ENCODE results near the gene DOHH. TPM values are rescaled to one million over a fixed set of nuclear protein-coding genes. Genes with fewer than 3 reads are reported as not detected.
"Not testable (repeated sequence)": the region's sequence is repeated elsewhere in the genome, so short reads cannot be mapped to it uniquely, and the experiment has no call there.

The DOHH gene
- polyA plus RNA-seq, 1 donor from 2014 or later: 16.3 TPM

DNA sequence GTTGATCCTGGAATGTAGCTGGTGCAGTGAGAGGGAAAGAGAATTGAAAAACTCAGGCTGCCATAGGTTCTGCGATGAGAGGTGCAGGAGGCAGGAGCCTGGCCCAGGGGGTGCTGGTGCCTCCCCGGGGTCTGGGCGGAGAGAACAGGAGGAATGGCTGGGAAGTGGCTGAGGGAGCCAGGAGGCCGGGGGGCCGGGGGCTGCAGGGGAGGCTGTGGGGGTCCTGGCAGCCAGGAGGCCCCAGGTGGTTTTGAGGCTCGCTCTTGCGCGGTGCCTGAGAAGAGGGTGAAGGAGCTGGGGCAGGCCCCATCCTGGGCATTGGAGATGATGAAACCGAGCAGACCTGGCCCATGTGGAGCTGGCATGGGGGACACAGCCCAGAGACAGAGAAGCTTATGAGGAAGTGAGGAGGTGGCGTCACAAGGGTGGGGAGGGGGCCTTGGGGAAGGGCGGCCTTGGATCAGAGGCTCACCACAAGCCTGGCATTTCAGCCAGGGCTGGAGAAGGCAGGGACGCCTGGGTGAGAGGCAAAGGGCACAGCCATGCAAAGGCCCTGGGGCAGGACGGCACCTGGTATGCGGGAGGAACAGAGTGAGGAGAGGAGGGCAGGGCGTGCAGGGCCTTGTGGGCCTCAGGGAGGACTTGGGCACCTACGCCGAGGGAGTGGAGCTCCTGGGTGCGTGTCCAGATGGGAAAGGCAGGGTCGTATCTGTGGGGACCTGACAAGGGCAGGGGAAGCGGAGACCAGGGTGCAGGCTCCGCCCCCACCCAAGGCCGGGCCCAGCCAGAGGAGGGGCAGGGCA, 37.2 kb upstream of the DOHH start:
- peak overlapping the region in 2 of 4 donors; percentile 35 to 65 for H3K4me3 Mint-ChIP-seq
- no peaks in the 10 kb centered on the region for H3K9me3 Mint-ChIP-seq
- peak overlapping the region in 1 of 3 donors; percentile 63 for H3K27ac Mint-ChIP-seq
- H3K36me3 Mint-ChIP-seq: peaks cover 2% of the 10 kb centered on the region
- H3K27me3 Mint-ChIP-seq: no peaks in the 10 kb centered on the region
- no peaks in the 10 kb centered on the region for H3K4me1 Mint-ChIP-seq

DNA sequence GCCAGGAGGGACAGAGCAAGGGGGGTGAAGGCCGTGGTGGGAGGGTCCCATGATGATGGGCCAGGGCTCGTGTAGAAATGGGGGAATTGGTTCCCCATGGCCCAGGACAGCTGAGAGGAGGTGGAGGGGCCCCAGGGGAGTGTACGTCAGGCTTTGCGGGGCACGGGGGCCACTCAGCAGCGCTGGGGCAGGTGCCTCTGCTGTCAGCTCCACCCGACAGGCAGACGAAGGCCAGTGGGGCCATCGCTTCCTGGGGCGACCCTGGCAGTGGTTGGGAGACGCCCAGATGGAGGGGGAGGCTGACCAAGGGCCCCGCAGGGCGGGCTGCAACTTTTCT, 36.6 kb upstream of the DOHH start:
- H3K27ac Mint-ChIP-seq: no peak overlapping the region
- peaks cover 2% of the 10 kb centered on the region for H3K36me3 Mint-ChIP-seq
- H3K27me3 Mint-ChIP-seq: no peaks in the 10 kb centered on the region
- no peaks in the 10 kb centered on the region for H3K9me3 Mint-ChIP-seq
- H3K4me1 Mint-ChIP-seq: no peaks in the 10 kb centered on the region
- H3K4me3 Mint-ChIP-seq: peak overlapping the region in 2 of 4 donors; percentile 35 to 65

- Mint-ChIP-seq H3K27me3 (no peaks in the 10 kb centered on the region), H3K27ac (peak overlapping the region in 1 of 3 donors; percentile 12)
Measured at GRCh38 chr19:3536429-3537100, 36.1 kb upstream of the DOHH start.

GRCh38 chr19:3535981-3536380, 35.5 kb upstream of the DOHH start:
- Mint-ChIP-seq H3K9me3 (no peaks in the 10 kb centered on the region), H3K36me3 (peaks cover 2% of the 10 kb centered on the region), H3K4me3 (no peak overlapping the region)

More at GRCh38 chr19:3536429-3537100, 36.1 kb upstream of the DOHH start:
- H3K36me3 Mint-ChIP-seq: peaks cover 2% of the 10 kb centered on the region
- H3K4me1 Mint-ChIP-seq: no peaks in the 10 kb centered on the region
- H3K9me3 Mint-ChIP-seq: no peaks in the 10 kb centered on the region
- no peak overlapping the region for H3K4me3 Mint-ChIP-seq

DNA sequence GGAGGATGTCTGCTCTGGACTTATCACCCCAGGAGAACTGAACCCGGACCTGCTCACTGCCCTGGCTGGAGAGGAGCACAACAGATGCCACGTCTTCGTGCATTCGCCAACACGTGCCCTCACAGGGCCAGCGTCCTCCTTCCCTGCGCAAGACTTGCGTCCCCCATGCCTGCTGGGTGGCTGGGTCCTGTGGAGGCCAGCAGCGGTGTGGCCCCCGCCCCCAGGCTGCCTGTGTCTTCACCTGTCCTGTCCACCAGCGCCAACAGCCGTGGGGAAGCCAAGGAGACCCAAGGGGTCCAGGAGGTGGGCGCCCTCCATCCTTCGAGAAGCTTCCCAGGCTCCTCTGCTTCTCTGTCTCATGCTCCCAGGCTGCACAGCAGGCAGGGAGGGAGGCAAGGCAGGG, 35.1 kb upstream of the DOHH start:
- H3K36me3 Mint-ChIP-seq: peaks cover 2% of the 10 kb centered on the region
- H3K9me3 Mint-ChIP-seq: no peaks in the 10 kb centered on the region
- H3K27ac Mint-ChIP-seq: no peak overlapping the region
- H3K4me3 Mint-ChIP-seq: no peak overlapping the region
- no peaks in the 10 kb centered on the region for H3K4me1 Mint-ChIP-seq
- no peaks in the 10 kb centered on the region for H3K27me3 Mint-ChIP-seq

More at GRCh38 chr19:3535981-3536380, 35.5 kb upstream of the DOHH start:
- no peaks in the 10 kb centered on the region for H3K4me1 Mint-ChIP-seq
- H3K27me3 Mint-ChIP-seq: no peaks in the 10 kb centered on the region
- peak overlapping the region in 1 of 3 donors; percentile 12 for H3K27ac Mint-ChIP-seq

GRCh38 chr19:3535235-3535535, 34.7 kb upstream of the DOHH start:
- H3K9me3 Mint-ChIP-seq: no peaks in the 10 kb centered on the region
- no peaks in the 10 kb centered on the region for H3K27me3 Mint-ChIP-seq
- no peaks in the 10 kb centered on the region for H3K4me1 Mint-ChIP-seq
- H3K4me3 Mint-ChIP-seq: no peak overlapping the region
- H3K36me3 Mint-ChIP-seq: peaks cover 2% of the 10 kb centered on the region
- no peak overlapping the region for H3K27ac Mint-ChIP-seq

GRCh38 chr19:3534375-3535234, 34.1 kb upstream of the DOHH start:
- no peaks in the 10 kb centered on the region for H3K27me3 Mint-ChIP-seq

GRCh38 chr19:3533563-3534216, 33.2 kb upstream of the DOHH start:
- Mint-ChIP-seq H3K27me3 (no peaks in the 10 kb centered on the region), H3K36me3 (no peaks in the 10 kb centered on the region), H3K4me1 (no peaks in the 10 kb centered on the region), H3K4me3 (no peak overlapping the region), H3K27ac (peak overlapping the region in 1 of 3 donors; percentile 48), H3K9me3 (no peaks in the 10 kb centered on the region)

More at GRCh38 chr19:3534375-3535234, 34.1 kb upstream of the DOHH start:
- Mint-ChIP-seq H3K9me3 (no peaks in the 10 kb centered on the region), H3K36me3 (peaks cover 1% of the 10 kb centered on the region), H3K27ac (no peak overlapping the region), H3K4me3 (no peak overlapping the region), H3K4me1 (no peaks in the 10 kb centered on the region)

DNA sequence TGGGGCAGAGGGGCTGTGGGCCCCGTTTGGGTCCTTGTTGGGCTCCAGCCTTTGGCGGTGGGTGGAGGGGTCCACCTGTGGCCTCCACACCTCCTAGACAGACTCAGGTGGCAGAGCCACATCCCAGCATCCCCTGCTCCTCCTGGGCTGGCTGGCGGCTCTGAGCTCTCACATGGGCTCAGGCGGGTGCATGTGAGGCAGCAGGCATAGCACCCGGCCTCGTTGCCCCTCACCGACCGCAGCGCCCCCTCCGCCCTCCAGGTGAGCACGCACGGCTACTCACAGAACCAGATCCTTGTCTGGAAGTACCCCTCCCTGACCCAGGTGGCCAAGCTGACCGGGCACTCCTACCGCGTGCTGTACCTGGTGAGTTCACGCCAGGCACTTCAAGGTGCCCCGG, 32.6 kb upstream of the DOHH start:
- no peaks in the 10 kb centered on the region for H3K4me1 Mint-ChIP-seq
- H3K36me3 Mint-ChIP-seq: no peaks in the 10 kb centered on the region
- H3K4me3 Mint-ChIP-seq: no peak overlapping the region
- H3K9me3 Mint-ChIP-seq: no peaks in the 10 kb centered on the region
- no peaks in the 10 kb centered on the region for H3K27me3 Mint-ChIP-seq
- peak overlapping the region in 1 of 3 donors; percentile 48 for H3K27ac Mint-ChIP-seq

- Mint-ChIP-seq H3K27ac (no peak overlapping the region), H3K36me3 (no peaks in the 10 kb centered on the region), H3K4me3 (no peak overlapping the region), H3K27me3 (no peaks in the 10 kb centered on the region), H3K9me3 (no peaks in the 10 kb centered on the region), H3K4me1 (no peaks in the 10 kb centered on the region)
Measured at GRCh38 chr19:3532154-3532786, 31.8 kb upstream of the DOHH start.

DNA sequence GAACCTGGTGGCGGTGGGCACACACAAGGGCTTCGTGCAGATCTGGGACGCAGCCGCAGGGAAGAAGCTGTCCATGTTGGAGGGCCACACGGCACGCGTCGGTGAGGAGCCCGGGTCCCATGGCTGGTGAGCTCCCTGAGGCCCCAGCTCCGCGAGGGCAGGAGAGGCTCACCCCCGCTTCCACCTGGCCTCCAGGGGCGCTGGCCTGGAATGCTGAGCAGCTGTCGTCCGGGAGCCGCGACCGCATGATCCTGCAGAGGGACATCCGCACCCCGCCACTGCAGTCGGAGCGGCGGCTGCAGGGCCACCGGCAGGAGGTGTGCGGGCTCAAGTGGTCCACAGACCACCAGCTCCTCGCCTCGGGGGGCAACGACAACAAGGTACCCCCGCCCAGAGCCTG, 31.2 kb upstream of the DOHH start:
- Mint-ChIP-seq H3K36me3 (no peaks in the 10 kb centered on the region), H3K27ac (no peak overlapping the region), H3K9me3 (no peaks in the 10 kb centered on the region), H3K4me3 (no peak overlapping the region), H3K4me1 (no peaks in the 10 kb centered on the region), H3K27me3 (no peaks in the 10 kb centered on the region)

DNA sequence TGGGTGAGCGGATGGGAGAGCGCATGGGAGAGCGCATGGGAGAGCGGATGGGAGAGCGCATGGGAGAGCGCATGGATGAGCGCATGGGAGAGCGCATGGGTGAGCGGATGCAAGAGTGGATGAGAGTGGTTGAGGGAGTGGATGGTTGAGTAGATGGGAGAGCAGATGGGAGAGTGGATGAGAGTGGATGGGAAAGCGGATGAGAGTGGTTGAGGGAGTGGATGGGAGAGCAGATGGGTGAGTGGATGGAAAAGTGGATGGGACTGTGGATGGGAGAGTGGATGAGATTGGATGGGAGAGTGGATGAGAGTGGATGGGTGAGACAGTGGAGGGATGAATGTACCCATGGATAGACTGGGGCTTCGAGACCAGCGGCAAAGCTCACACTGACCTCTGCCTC, 29.9 kb upstream of the DOHH start:
- no peaks in the 10 kb centered on the region for H3K27me3 Mint-ChIP-seq
- no peak overlapping the region for H3K4me3 Mint-ChIP-seq
- no peaks in the 10 kb centered on the region for H3K36me3 Mint-ChIP-seq
- no peak overlapping the region for H3K27ac Mint-ChIP-seq
- H3K9me3 Mint-ChIP-seq: no peaks in the 10 kb centered on the region
- no peaks in the 10 kb centered on the region for H3K4me1 Mint-ChIP-seq

DNA sequence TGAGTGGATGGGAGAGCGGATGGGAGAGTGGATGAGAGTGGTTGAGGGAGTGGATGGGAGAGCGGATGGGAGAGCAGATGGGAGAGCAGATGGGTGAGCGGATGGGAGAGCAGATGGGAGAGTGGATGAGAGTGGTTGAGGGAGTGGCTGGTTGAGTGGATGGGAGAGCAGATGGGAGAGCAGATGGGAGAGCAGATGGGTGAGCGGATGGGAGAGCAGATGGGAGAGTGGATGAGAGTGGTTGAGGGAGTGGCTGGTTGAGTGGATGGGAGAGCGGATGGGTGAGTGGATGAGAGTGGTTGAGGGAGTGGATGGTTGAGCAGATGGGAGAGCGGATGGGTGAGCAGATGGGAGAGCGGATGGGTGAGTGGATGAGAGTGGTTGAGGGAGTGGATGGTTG, 28.8 kb upstream of the DOHH start:
- not testable (repeated sequence) for H3K9me3 Mint-ChIP-seq, H3K36me3 Mint-ChIP-seq, H3K4me1 Mint-ChIP-seq, H3K4me3 Mint-ChIP-seq, H3K27me3 Mint-ChIP-seq, H3K27ac Mint-ChIP-seq

GRCh38 chr19:3528539-3529211, 28.2 kb upstream of the DOHH start:
- no peak overlapping the region for H3K27ac Mint-ChIP-seq
- H3K9me3 Mint-ChIP-seq: no peaks in the 10 kb centered on the region
- H3K4me1 Mint-ChIP-seq: no peaks in the 10 kb centered on the region
- no peak overlapping the region for H3K4me3 Mint-ChIP-seq
- no peaks in the 10 kb centered on the region for H3K27me3 Mint-ChIP-seq
- peaks cover 2% of the 10 kb centered on the region for H3K36me3 Mint-ChIP-seq
